Left renal cortex interstitium (tissue), 4 donors: ENCODE measurements around the gene NOB1. TPM values are rescaled to one million over a fixed set of nuclear protein-coding genes. Genes with fewer than 3 reads are reported as not detected.
"Not testable (repeated sequence)": the region's sequence is repeated elsewhere in the genome, so short reads cannot be mapped to it uniquely, and the experiment has no call there.

Experiments used
- DNase-seq, 4 donors: peaks; one replicate each; pipeline ENCODE4 v3.0.0-alpha.2; 2013; ENCODE audit warnings: low read depth in 4 of 4, low spot score in 2 of 4, missing footprints in 1 of 4
- polyA plus RNA-seq, 4 donors: library from polyadenylated mRNA; unstranded; fragments of 120-200 nt; gene quantifications; one replicate each; pipeline ENCODE4 v1.2.1, GENCODE V29; 2013; ENCODE audit not compliant: insufficient read length in 4 of 4

NOB1 gene
- polyA plus RNA-seq = 10 to 100 TPM; 60.8 to 71.9 (median 65.4) TPM

DNA sequence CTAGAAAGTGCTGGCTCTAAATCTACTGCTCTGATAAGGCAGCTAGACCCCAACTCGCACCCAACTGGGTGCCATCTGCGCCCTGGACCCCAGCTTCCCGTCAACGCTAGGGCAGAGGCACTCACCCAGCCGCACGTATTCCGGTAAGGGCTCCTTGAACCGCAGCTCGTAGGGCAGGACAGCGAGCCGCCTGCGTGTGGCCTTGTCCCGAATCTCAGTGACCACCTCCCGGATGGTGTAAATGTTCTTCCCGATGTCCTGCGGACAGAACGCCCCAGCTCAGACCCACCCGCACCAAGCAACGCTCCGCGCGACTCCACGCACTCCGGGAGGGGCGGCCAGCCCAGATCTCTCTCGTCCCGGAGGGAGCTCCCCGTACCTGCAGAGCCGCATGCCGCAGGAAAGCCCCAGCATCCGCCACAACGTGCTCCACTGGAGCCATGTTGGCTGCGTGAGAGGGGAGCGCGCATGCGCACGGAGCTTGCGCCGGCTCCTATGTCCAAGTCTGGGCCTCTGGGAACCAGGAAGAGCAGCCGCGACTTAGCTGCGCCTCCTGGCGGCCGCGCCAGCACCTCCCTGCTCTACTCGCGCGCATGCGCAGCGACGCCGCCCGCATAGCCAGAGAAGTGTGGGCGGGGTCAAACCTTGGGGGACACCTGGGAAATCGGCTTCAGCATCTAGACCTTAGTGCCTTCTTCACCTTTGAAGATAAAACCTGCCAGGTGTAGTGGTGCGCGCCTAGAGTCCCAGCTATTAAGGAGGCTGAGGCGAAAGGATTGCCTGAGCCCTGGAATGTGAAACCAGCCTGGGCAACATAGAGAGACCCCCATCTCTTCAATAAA lies at the start of gene NOB1:
TSS of gene NOB1 (minus strand) at position 458 of the 842 bp plus-strand sequence. CDS start at position 442, 16 bp downstream.
- DNase-seq = peak; percentile 85 to 92 (median 92)

DNA sequence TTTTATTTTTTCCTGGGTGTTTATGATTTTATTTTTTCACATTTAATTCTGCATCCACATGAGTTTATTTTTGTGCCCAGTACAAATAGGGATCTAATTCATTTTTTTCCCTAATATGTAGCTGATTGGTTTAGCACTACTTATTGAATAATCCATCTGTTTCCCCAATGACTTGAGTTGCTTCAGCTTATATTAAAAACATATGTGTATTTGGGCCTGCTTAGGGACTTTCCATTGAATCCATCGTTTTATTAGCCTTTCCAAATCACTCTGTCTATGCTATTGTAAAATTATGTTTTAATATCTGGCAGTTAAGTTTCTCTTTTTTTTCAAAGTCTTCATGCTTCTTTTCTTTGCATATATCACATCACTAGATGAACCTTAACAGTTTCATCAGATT lies 49.6 kb upstream of the NOB1 start:
- DNase-seq = no peak

DNA sequence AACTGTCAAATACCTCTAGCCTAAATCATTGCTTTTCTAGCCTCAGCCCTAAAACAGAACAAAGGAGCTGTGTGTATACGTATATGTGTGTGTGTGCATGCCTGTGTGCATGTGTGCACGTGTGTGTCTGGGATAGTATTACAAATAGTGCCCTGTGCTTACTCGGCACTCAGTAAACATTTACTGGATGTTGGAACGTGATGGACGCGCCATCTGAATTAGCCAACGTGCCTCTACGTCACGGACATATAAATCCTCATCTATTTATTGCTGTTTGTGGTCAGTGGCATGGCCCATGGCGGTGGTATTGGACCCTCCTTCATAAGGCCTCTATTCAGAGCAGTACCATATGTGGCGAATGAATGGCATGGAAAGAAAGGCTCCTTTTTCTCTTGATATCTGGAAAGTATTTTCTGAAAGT lies 44.9 kb upstream of the NOB1 start:
- no peak for DNase-seq

DNA sequence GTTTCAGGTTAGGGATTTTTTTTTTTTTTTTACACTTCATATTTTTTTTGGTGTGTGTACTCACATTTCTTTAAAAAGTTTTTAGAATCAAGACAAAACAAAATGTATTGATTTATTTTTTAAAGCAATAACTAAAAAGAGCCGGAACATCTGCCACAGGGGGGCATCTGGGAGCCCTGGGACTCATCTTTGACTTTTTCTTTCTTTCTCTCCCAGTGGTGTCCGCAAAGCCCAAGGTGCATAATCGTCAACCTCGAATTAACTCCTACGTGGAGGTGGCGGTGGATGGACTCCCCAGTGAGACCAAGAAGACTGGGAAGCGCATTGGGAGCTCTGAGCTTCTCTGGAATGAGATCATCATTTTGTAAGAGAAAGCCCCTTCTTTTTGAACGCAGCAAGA lies 43.7 kb upstream of the NOB1 start:
- no peak for DNase-seq

DNA sequence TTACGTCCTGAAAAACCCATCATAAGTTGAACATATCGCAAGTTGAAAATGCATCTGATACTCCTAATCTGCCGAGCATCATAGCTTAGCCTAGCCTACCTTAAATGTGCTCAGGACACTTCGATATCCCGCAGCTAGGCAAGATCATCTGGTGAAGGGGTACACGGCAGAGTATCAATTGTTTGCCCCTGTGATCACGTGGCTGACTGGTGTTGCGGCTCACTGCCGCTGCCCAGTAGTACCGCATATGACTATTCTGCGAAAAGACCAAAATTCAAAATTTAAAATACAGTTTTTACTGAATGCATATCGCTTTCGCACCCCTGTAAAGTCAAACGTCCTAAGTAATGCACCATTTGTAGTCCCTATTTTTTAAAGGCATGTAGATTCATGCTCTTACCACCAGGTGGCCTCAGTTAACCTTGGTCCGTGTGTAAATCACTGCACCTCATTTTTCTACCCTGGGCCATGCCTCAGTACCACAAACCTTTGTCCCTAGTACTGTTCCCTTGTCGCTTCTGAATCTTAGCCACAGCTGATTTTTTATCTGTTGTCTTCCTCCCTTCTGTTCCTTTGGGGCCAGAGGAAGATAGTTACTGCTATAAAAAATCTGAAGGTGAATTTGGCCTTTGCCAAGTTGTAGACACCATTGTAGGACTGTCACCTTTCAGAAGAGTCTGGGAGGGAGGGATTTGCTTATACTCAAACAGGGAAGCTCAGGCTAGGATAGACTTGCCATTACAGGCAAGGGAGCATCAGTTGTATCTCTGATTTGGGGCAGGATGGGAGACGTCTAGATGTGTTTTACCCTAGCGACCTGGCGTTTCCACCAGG lies 41.8 kb upstream of the NOB1 start:
- peak; percentile 34 to 72 (median 46) for DNase-seq

DNA sequence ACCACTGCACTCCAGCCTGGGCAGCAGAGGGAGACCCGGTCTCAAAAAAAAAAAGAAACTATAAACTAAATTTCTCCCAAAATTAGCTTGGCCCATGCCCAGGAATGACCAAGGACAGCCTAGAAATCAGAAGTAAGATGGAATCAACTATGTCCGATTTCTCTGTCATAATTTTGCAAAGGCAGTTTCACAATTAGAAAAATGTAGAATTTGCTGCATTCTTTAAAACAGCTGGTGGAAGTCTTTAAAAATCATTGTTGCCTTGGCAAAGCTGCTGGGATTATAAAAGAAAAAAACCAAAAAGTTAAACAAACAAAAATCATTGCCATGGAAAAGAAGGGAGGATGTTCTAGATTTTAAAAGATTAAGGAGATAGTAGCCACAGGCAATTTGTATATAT lies 39.8 kb upstream of the NOB1 start:
- no peak for DNase-seq

DNA sequence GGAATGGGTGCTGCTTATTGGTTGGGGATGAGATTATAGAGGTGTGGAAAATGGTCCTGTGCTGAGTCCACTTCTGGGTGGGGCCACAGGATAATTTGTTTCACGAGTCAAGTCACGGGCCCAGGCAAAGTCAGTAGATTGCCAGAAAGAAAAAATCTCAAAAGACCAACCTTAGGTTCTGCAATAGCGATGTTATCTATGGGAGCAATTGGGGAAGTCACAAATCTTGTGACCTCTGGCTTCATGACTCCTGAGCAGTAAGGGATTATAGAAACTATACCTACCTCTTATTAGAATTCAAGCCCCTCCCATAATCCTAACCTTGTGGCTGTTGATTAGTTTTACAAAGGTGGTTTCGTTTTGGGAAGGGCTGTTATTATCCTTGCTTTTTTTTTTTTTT lies 38.8 kb upstream of the NOB1 start:
- DNase-seq = no peak

DNA sequence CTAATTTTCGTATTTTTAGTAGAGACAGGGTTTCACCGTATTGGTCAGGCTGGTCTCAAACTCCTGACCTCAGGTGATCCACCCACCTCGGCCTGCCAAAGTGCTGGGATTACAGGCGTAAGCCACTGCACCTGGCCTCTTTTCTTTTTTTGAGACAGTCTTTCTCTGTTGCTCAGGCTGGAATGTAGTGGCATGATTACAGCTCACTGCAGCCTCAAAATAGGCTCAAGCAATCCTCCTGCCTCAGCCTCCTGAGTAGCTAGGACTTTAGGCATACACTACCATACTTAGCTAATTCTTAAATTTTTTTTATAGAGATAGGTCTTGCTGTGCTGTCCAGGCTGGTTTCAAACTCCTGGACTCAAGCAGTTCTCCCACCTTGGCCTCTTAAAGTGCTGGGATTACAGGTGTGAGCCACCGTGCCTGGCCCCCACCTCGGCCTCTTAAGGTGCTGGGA lies 36.7 kb upstream of the NOB1 start:
- not testable (repeated sequence) for DNase-seq

DNA sequence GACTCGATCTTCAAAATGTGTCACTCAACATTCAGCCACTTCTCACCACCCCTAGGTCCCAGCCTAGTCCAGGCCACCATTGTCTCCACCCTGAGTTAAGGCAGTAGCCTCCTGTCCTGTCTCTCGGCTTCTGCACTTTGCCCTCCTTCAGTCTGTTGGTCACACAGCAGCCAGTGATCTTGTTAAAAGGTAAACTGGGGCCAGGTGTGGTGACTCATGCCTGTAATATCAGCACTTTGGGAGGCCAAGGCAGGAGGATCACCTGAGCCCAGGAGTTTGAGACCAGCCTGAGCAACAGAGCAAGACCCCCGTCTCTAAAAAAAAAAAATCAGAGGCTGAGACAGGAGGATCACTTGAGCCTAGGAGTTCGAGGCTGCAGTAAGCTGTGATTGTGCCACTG lies 33.2 kb upstream of the NOB1 start:
- no peak for DNase-seq

DNA sequence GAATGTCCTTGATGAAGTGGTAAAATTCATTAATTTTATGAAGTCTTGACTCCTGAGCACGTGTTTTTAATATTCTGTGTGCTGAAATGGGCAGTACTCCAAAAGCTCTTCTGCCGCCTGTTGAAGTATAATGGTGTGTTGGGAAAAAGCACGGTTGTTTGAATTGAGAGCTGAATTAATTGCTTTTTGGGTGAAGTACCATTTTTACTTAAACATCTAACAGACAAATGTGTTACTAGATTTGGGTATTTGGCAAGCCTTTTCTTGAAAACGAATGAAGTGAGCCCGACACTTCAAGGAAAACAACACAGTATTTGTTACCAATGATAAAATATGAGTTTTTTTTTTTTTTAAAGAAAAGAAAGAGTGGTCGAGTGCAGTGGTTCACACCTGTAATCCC lies 29.9 kb upstream of the NOB1 start:
- DNase-seq = no peak

DNA sequence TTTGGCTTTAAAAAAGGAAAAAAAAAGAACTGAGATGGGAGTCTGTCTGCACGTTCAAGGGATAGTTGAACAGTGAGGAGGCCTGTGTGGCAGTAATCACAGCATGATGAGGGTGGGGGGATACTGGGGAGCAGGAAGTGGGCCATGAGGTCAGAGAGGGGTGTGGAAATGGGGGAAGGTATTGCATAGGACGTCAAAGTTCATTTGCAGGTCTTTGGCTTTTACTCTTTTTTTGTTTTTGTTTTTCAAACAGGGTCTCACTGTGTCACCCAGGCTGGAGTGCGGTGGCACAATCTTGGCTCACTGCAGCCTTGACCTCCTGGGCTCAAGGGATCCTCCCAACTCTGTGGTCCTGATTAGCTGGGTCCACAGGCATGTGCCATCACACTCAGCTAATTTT lies 26.4 kb upstream of the NOB1 start:
- no peak for DNase-seq

DNA sequence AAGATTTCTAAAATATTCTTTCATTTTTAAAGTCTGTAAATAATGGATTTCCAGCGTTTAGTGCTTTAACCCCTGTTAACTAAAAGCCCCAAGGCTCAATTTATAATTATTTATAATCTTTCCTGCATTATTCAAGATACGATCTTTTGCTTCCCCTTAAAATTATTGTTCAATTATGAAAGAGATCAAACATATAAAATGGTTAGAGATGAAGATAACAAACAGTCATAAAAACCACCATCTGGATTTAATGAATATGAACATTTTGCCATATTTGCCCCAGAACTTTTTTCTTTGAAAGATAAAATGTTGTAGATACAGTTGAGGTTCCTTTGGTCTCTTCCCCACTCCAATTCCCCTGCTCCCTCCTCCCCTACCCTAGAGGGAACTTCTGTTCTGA lies 25.0 kb upstream of the NOB1 start:
- DNase-seq = no peak

DNA sequence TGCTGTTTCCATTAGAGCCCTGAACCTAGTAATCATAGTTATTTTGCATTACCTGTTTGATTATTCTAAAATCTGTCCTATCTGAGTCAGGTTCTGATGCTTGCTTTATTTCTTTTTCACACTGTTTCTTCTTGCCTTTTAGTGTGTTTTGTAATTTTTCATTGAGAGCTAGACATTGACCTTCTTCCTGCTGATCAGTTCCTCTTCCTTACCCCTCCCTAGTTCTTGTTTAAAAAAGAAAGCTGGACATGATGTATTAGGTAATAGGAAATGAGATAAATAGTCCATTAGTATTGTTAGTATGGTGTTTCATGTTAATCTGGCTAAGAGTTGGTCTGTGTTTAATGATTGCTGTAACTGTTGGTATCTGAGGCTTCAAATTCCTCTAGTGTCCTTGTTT lies 20.8 kb upstream of the NOB1 start:
- DNase-seq = no peak

DNA sequence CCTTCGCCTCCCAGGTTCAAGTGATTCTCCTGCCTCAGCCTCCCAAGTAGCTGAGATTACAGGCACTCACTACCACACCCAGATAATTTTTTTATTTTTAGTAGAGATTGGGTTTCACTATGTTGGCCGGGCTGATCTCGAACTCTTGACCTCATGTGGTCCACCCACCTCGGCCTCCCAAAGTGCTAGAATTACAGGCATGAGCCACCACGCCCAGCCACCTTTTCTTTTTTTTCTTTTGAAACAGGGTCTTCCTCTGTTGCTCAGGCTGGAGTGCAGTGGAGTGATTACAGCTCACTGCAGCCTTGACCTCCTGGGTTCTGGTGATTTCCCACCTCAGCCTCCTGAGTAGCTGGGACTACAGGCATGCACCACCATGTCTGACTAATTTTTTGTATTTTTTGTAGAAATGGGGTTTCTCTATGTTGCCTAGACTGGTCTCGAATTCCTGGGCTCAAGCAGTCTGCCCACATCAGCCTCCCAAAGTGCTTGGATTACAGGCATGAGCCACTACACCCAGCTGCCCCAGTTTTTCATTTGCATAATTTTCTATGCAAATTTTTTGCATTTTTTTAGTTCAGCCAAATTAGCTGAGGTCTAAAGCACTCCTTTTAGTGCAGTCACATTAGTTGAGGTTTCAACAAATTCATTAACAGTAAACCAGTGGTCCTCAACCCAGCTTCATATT lies 18.7 kb upstream of the NOB1 start:
- no peak for DNase-seq

DNA sequence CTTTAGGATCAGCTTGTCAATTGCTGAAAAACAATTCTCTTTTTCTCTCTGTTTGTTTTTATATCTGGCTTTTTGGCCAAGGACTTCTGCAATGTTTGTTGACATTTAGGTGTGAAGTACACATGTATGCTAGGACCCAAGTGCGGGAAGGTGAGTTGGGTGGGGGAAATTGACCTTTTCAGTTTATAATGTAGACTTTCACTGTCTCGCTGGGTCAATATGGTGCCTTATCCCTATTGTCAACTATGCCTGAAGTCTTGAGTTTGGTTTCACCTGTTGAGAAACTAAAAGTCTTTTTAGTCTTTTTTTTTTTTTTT lies 16.9 kb upstream of the NOB1 start:
- DNase-seq = no peak

DNA sequence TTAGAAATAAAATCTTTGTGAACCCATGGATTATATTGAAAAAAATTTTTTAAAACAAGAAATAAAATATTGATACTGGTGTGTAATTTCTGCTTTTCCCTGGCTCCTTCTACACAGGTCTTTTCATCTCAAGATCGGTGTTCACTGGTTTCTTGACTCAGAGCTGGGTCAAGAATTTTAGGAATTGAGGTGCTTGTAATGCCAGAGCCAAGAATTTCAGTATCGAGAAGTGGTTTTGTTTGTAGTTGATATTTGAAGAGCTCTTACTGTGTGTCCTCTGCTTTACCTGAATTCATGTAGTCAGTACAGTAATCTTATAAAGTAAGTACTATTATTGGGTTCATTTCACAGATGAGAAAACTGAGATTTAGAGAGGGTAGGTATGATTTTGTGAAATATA lies 14.7 kb upstream of the NOB1 start:
- DNase-seq = no peak

DNA sequence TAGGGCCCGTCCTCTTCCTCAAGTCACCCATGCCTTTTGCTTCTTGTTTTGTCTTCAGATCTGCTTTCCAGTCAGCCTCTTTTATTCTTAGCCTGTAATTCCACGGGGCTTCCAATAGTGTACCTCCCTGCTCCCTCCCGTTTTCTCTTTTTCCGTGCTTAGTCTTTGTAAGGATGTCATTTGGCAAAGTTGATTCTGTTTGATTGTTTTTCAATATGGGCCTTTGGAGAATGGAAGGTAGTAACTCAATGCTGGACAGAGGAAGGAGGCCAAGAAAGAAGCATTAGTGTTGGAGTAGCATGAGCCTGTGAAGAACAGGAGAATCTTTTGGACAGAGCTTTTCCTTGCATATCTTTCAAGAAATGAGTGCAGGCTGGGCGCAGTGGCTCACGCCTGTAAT lies 13.9 kb upstream of the NOB1 start:
- no peak for DNase-seq

DNA sequence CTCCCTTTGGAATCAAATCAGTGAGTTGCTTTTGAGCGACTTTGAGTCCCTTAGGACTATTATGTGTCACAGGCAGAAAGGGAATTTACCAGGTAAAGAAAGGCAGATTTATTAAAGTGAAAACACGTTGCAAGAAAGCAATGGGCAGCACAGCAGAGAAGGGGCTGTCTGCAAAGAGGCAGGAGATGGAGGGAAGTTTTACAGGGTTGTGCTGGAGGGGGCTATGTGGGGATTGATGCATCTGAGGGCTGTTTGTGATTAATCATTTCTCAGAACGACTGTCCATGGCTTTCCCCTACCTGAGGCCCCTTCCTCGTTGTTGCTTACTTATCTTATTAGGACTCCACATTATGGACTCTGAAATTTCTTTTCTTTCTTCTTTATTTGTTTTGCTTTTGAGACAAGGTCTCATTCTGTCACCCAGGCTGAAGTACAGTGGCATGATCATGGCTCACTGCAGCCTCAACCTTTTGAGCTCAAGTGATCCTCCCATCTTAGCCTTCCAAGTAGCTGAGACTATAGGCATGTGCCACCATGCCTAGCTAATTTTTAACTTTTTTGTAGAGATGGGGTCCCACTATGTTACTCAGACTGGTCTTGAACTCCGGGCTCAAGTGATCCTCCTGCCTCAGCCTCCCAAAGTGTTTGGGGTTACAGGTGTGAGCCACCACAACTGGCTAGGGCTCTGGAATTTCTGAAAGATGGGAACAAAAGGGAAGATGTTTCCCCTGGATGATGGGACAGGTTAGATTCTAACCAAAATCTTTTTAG lies 12.9 kb upstream of the NOB1 start:
- no peak for DNase-seq

DNA sequence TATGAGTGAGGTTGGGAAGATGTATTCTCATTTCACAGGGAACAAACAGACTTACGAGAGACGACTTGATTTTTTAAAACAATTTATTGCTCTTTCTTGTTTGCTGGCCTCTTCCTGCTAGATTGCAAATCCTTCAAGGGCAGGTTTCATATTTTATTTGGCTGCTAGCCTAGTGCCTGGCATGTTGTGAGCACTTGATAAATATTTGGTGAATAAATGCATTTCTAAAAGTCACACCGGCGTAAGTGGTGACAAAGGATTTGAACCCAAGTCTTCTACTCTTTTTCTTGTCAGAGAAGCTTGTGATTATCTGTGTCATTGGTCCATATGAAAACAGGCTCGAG lies 8.8 kb upstream of the NOB1 start:
- DNase-seq = no peak

DNA sequence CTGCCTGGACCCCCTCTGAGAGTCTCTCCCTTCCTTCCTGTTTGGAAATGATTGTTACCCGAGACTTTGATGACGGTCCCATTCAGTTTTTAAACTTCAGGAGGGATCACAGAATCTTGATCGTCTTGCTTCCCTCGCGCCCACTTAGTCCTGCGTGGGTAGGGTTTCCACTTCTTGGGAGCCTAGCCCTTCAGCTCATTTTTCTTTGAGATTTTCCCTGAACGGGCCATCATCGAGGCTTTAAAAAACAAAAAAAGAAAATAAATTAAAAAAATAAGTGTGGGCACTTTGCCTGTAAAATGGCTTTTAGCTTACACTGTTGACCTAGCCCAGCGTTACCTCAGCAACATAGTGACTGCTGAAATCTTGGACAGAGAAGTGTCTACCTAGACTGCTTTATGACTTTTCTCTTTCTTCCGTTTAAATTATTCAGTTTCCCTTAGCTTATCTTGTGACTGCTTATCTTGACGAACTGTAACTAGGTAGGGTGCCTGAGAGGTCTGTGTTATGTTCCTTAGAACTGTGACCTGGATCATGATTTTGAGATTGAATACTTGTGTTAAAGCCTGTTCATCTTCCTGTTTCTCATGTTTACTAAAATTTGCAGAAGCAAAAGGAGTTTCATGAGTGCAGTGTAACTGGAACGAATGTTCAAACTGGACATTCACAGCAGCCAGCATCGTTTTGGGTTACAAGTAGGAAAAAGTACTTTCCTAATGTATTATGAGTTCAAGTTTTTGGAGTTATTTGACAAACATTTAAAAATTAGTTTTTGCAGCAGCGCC lies 8.3 kb upstream of the NOB1 start:
- DNase-seq = peak in 2 of 4 donors; percentile 13 to 35
